Neural cell (in vitro differentiated cells): ENCODE results near the gene C1QC. TPM values are rescaled to one million over a fixed set of nuclear protein-coding genes. Genes with fewer than 3 reads are reported as not detected.

Source experiments
- H2AFZ ChIP-seq: fragments of 200-600, 300-800 bp; sonication (generic), shearing (Covaris generic); 2 replicates; pipeline ENCODE4 v1.6.0; 2014; ENCODE audit warnings: low read depth, mild to moderate bottlenecking, antibody characterized with exemption, low read length, moderate library complexity
- H3F3A ChIP-seq: fragments of 200-600 bp; shearing (Covaris generic); 2 replicates; pipeline ENCODE4 v1.6.1; 2016; ENCODE audit warnings: mild to moderate bottlenecking, moderate library complexity, mixed read lengths, antibody characterized with exemption, low read length; ENCODE audit not compliant: insufficient read depth, poor library complexity, severe bottlenecking
- H3K27ac ChIP-seq: fragments of 200-600, 300-800 bp; sonication (generic), shearing (Covaris generic); 2 replicates; pipeline ENCODE4 v1.5.1; 2014; ENCODE audit warnings: mild to moderate bottlenecking, low read length, moderate library complexity
- H3K27me3 ChIP-seq: fragments of 300-800, 200-600 bp; sonication (generic), shearing (Covaris generic); 2 replicates; pipeline ENCODE4 v1.6.0; 2014; ENCODE audit warnings: mild to moderate bottlenecking, low read depth, low read length, moderate library complexity; ENCODE audit not compliant: insufficient read depth
- H3K36me3 ChIP-seq: fragments of 300-800, 200-600 bp; sonication (generic), shearing (Covaris generic); 2 replicates; pipeline ENCODE4 v1.5.1; 2014; ENCODE audit warnings: mild to moderate bottlenecking, antibody characterized with exemption, low read length, moderate library complexity; ENCODE audit not compliant: insufficient read depth
- H3K4me2 ChIP-seq: fragments of 300-800, 200-600 bp; sonication (generic), shearing (Covaris generic); 2 replicates; pipeline ENCODE4 v1.6.0; 2014; ENCODE audit warnings: mild to moderate bottlenecking, low read length
- H3K4me3 ChIP-seq: fragments of 300-800, 200-600 bp; sonication (generic), shearing (Covaris generic); 2 replicates; pipeline ENCODE4 v1.5.1; 2014; ENCODE audit warnings: mild to moderate bottlenecking, low read length, moderate library complexity
- H3K79me2 ChIP-seq: fragments of 200-600 bp; shearing (Covaris generic); replicated peaks from 2 replicates; pipeline ENCODE4 v1.6.0; 2014; ENCODE audit warnings: mild to moderate bottlenecking, low read length, moderate library complexity; ENCODE audit not compliant: insufficient read depth
- H3K9ac ChIP-seq: fragments of 300-800, 200-600 bp; sonication (generic), shearing (Covaris generic); 2 replicates; pipeline ENCODE4 v1.6.1; 2016; ENCODE audit warnings: mild to moderate bottlenecking, low read length, mixed read lengths
- H3K9me2 ChIP-seq: fragments of 200-600 bp; shearing (Covaris generic); 2 replicates; pipeline ENCODE4 v1.6.1; 2016; ENCODE audit warnings: mild to moderate bottlenecking, low read length, mixed read lengths; ENCODE audit not compliant: insufficient read depth
- H3K9me3 ChIP-seq: fragments of 200-600, 300-800 bp; sonication (generic), shearing (Covaris generic); 2 replicates; pipeline ENCODE4 v1.6.1; 2016; ENCODE audit warnings: mild to moderate bottlenecking, mixed run types, low read length, moderate library complexity, mixed read lengths
- H4K20me1 ChIP-seq: fragments of 200-600 bp; shearing (Covaris generic); 2 replicates; pipeline ENCODE4 v1.6.1; 2016; ENCODE audit warnings: mild to moderate bottlenecking, mixed run types; ENCODE audit not compliant: insufficient read depth
- EP300 ChIP-seq: fragments of 450-650 bp; conservative IDR thresholded peaks from 2 replicates; pipeline ENCODE4 v1.6.1; 2014; ENCODE audit warnings: antibody characterized with exemption, mild to moderate bottlenecking, moderate library complexity; ENCODE audit not compliant: poor library complexity, severe bottlenecking
- EZH2 ChIP-seq: fragments of 200-600, 300-800 bp; shearing (Covaris generic), sonication (generic); IDR thresholded peaks from 2 replicates; pipeline ENCODE4 v1.6.1; 2014; ENCODE audit warnings: antibody characterized with exemption, low read length, borderline replicate concordance, mild to moderate bottlenecking; ENCODE audit not compliant: insufficient read depth, poor library complexity, severe bottlenecking
- MXI1 ChIP-seq: fragments of 450-650 bp; conservative IDR thresholded peaks from 2 replicates; pipeline ENCODE4 v1.6.1; 2014; ENCODE audit warnings: antibody characterized with exemption, mild to moderate bottlenecking; ENCODE audit not compliant: poor library complexity, severe bottlenecking
- POLR2AphosphoS5 ChIP-seq: IDR thresholded peaks from 2 replicates; pipeline ENCODE4 v1.6.1; 2012
- RAD21 ChIP-seq: fragments of 450-650 bp; conservative IDR thresholded peaks from 2 replicates; pipeline ENCODE4 v1.6.1; 2014; ENCODE audit warnings: antibody characterized with exemption, mild to moderate bottlenecking, moderate library complexity
- REST ChIP-seq: IDR thresholded peaks from 2 replicates; pipeline ENCODE4 v1.6.1; 2012; ENCODE audit warnings: borderline replicate concordance
- SMC3 ChIP-seq: fragments of 450-650 bp; conservative IDR thresholded peaks from 2 replicates; pipeline ENCODE4 v1.6.1; 2014; ENCODE audit warnings: antibody characterized with exemption, mild to moderate bottlenecking, moderate library complexity; ENCODE audit not compliant: poor library complexity
- TAF1 ChIP-seq: IDR thresholded peaks from 2 replicates; pipeline ENCODE4 v1.6.1; 2012; ENCODE audit warnings: low read depth
- polyA plus RNA-seq: library from polyadenylated mRNA; depleted of rRNA; stranded (reverse); fragments of >200 nt; gene quantifications from 2 replicates; pipeline ENCODE4 v1.2.3, GENCODE V29; 2014
- TF ChIP-seq, protein P1 (sequence below): fragments of 450-650 bp; IDR thresholded peaks from 2 replicates; pipeline ENCODE4 v1.5.1; 2014; ENCODE audit warnings: antibody characterized with exemption, mild to moderate bottlenecking, moderate library complexity; ENCODE audit not compliant: poor library complexity, severe bottlenecking

C1QC gene
- polyA plus RNA-seq, 1 donor from 2014 or later: not detected

GRCh38 chr1:22645931-22646330 is 2.5 kb downstream of the C1QC start:
- Histone ChIP-seq H3K27me3 (no peaks in the 10 kb centered on the region), H3K79me2 (no peaks in the 10 kb centered on the region), H3K4me3 (no peak overlapping the region), H3K36me3 (no peaks in the 10 kb centered on the region), H3K27ac (no peak overlapping the region), H4K20me1 (no peaks in the 10 kb centered on the region), H3K4me2 (no peak overlapping the region), H3K9me2 (no peaks in the 10 kb centered on the region), H3K9ac (no peak overlapping the region), H2AFZ (no peak overlapping the region), H3K9me3 (no peaks in the 10 kb centered on the region), H3F3A (no peaks in the 10 kb centered on the region)
- TF ChIP-seq REST (no peak), EZH2 (no peak), RAD21 (no peak), EP300 (no peak), SMC3 (no peak), TAF1 (no peak), MXI1 (no peak), POLR2AphosphoS5 (no peak)
- TF ChIP-seq, protein P1, sequence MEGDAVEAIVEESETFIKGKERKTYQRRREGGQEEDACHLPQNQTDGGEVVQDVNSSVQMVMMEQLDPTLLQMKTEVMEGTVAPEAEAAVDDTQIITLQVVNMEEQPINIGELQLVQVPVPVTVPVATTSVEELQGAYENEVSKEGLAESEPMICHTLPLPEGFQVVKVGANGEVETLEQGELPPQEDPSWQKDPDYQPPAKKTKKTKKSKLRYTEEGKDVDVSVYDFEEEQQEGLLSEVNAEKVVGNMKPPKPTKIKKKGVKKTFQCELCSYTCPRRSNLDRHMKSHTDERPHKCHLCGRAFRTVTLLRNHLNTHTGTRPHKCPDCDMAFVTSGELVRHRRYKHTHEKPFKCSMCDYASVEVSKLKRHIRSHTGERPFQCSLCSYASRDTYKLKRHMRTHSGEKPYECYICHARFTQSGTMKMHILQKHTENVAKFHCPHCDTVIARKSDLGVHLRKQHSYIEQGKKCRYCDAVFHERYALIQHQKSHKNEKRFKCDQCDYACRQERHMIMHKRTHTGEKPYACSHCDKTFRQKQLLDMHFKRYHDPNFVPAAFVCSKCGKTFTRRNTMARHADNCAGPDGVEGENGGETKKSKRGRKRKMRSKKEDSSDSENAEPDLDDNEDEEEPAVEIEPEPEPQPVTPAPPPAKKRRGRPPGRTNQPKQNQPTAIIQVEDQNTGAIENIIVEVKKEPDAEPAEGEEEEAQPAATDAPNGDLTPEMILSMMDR: no peak

- Histone ChIP-seq H3K27ac (no peak overlapping the region), H3K36me3 (no peaks in the 10 kb centered on the region), H3K9me3 (no peaks in the 10 kb centered on the region), H3K4me2 (no peak overlapping the region), H3F3A (no peaks in the 10 kb centered on the region), H4K20me1 (no peaks in the 10 kb centered on the region), H3K9me2 (no peaks in the 10 kb centered on the region), H3K27me3 (no peaks in the 10 kb centered on the region), H2AFZ (no peak overlapping the region), H3K9ac (no peak overlapping the region), H3K4me3 (no peak overlapping the region), H3K79me2 (no peaks in the 10 kb centered on the region)
- TF ChIP-seq EZH2 (no peak), TAF1 (no peak), POLR2AphosphoS5 (no peak), RAD21 (no peak), REST (no peak), EP300 (no peak), MXI1 (no peak), SMC3 (no peak)
- TF ChIP-seq, protein P1: no peak
Measured at GRCh38 chr1:22646384-22646783, 3.0 kb downstream of the C1QC start.
